ENCODE measurements around the gene CDKAL1.

DNA sequence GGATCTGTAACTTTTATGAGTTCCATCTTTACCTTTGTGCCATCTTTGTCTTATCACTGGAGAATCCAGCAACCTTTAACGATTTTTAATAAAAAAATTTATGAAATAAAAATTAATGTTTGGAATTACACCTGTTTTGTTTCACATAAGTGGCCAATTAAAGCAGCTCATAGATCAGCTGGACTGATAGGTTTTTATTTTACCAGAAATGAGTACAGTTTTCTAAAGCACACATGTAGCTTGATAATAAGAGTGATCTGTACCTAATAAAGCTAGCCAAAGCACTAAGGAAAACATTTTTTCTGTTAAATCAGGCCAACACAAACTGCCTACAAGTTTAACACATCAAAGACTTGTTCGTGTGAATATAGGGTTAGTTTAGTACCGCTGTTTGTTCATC lies 500.1 kb downstream of the CDKAL1 start:
- TF ChIP-seq EP300 (IDR thresholded peaks at IDR 0.05): no peak
- TF ChIP-seq, protein P1, sequence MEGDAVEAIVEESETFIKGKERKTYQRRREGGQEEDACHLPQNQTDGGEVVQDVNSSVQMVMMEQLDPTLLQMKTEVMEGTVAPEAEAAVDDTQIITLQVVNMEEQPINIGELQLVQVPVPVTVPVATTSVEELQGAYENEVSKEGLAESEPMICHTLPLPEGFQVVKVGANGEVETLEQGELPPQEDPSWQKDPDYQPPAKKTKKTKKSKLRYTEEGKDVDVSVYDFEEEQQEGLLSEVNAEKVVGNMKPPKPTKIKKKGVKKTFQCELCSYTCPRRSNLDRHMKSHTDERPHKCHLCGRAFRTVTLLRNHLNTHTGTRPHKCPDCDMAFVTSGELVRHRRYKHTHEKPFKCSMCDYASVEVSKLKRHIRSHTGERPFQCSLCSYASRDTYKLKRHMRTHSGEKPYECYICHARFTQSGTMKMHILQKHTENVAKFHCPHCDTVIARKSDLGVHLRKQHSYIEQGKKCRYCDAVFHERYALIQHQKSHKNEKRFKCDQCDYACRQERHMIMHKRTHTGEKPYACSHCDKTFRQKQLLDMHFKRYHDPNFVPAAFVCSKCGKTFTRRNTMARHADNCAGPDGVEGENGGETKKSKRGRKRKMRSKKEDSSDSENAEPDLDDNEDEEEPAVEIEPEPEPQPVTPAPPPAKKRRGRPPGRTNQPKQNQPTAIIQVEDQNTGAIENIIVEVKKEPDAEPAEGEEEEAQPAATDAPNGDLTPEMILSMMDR (IDR thresholded peaks at IDR 0.05): no peak
- TF ChIP-seq POLR2AphosphoS5 (IDR thresholded peaks at IDR 0.05): no peak
- TF ChIP-seq POLR2A (IDR thresholded peaks at IDR 0.05; ENCODE audit: low read depth): no peak

All from esophagus muscularis mucosa (tissue), 4 donors.